HUES6 (cell line): Measurements from ENCODE around the gene BIRC3.
"Not testable (repeated sequence)": the region's sequence is repeated elsewhere in the genome, so short reads cannot be mapped to it uniquely, and the experiment has no call there.

ENCODE experiments used
- H3K27ac ChIP-seq: 2 replicates; pipeline ENCODE4 v1.7.0; 2013; ENCODE audit warnings: low read depth, mild to moderate bottlenecking, low read length, inconsistent platforms
- H3K27me3 ChIP-seq: 2 replicates; pipeline ENCODE4 v1.6.1; 2013; ENCODE audit warnings: low read length; ENCODE audit not compliant: control insufficient read depth, insufficient read depth
- H3K36me3 ChIP-seq: 2 replicates; pipeline ENCODE4 v1.6.1; 2013; ENCODE audit warnings: low read length; ENCODE audit not compliant: control insufficient read depth, insufficient read depth
- H3K4me1 ChIP-seq: 2 replicates; pipeline ENCODE4 v1.6.1; 2013; ENCODE audit warnings: low read length; ENCODE audit not compliant: control insufficient read depth, insufficient read depth
- H3K4me3 ChIP-seq: 2 replicates; pipeline ENCODE4 v1.5.1; 2013; ENCODE audit warnings: low read depth, low read length
- H3K9ac ChIP-seq: one replicate; pipeline ENCODE4 v1.6.1; 2013; ENCODE audit warnings: mild to moderate bottlenecking, low read length
- H3K9me3 ChIP-seq: 2 replicates; pipeline ENCODE4 v1.6.1; 2013; ENCODE audit warnings: low read depth, low read length; ENCODE audit not compliant: control insufficient read depth, insufficient read depth

BIRC3 gene

GRCh38 chr11:102347462-102348370 is 30.4 kb downstream of the BIRC3 start:
- H3K4me1 ChIP-seq: peaks cover 4% of the 10 kb centered on the region
- H3K27ac ChIP-seq: peak overlapping the region; percentile 90
- H3K27me3 ChIP-seq: no peaks in the 10 kb centered on the region
- peak overlapping the region; percentile 87 for H3K9ac ChIP-seq
- no peaks in the 10 kb centered on the region for H3K9me3 ChIP-seq
- H3K36me3 ChIP-seq: peaks cover 19% of the 10 kb centered on the region
- H3K4me3 ChIP-seq: peak overlapping the region; percentile 95

- H3K27me3 ChIP-seq: no peaks in the 10 kb centered on the region
- H3K4me3 ChIP-seq: no peak overlapping the region
- no peak overlapping the region for H3K9ac ChIP-seq
- H3K4me1 ChIP-seq: no peaks in the 10 kb centered on the region
- peaks cover 41% of the 10 kb centered on the region for H3K36me3 ChIP-seq
- no peaks in the 10 kb centered on the region for H3K9me3 ChIP-seq
- H3K27ac ChIP-seq: no peak overlapping the region
Measured at GRCh38 chr11:102357116-102357515, 39.8 kb downstream of the BIRC3 start.

DNA sequence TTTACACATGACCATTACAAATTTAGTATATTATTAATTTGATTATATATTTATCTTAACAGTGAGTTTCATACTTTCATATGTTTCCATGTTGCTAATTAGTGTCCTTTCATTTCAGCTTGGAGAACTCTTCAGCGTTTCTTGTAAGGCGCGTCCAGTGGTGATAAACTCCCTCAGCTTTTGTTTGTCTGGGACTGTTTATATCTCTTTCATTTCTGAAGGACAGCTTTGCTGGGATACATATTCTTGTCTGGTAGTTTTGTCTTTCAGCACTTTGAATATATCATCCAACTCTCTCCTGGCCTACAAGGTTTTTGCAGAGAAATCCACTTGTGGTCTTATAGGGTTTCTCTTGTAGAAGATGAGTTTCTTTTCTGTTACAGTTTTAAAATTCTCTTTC is 42.1 kb downstream of the BIRC3 start:
- Histone ChIP-seq H3K27me3 (no peaks in the 10 kb centered on the region), H3K4me3 (no peak overlapping the region), H3K27ac (no peak overlapping the region), H3K36me3 (peaks cover 48% of the 10 kb centered on the region), H3K4me1 (no peaks in the 10 kb centered on the region), H3K9ac (no peak overlapping the region), H3K9me3 (no peaks in the 10 kb centered on the region)

GRCh38 chr11:102360681-102361080 is 43.4 kb downstream of the BIRC3 start:
- peaks cover 57% of the 10 kb centered on the region for H3K36me3 ChIP-seq

DNA sequence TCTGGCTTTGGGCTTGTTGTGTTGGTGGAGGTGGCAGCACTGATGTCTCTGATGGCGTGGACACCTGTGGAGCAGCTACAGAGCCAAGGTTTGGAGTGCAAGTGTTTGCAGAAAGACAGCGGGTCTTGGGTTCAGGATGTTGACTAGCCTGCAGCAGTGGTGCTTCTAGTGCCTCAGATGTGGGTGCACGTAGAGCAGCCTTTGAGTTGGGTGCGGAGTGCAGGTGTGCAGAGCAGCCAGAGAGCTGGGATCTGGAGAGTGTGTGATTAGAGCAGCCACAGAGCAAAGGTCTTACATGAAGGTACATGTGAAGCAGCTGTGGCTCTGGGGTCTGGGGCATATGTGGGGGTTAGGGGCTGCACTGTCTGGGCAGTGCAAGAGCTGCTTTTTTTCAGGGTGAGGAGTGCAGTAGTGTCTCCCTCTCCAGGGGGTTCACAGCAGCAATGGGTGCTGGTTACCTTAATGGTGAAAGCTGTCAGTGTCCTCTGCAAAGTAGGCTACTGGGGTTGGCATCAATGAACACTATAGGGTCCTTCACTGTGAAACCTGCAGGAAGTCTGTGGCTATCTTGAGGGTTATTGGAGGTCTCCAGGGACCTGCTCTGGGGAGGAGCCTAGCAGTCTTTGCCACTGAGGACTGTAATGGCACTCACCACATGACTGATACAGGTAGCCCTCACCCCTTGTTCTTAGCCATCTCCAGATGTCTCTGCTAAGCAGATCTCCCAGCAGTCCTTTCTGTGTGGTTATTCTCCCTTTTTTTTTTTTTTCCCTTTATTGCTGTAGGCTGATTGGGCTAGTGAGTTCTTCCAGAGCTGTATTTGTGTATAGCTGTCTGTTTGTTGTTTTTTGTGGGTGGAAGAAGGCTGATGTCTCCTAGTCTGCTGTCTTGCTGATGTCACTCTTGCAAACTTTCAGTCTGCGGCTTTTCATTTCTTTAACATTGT is 44.1 kb downstream of the BIRC3 start:
- Histone ChIP-seq H3K27ac (no peak overlapping the region), H3K27me3 (no peaks in the 10 kb centered on the region), H3K4me3 (no peak overlapping the region), H3K36me3 (peaks cover 62% of the 10 kb centered on the region), H3K9me3 (no peaks in the 10 kb centered on the region), H3K4me1 (no peaks in the 10 kb centered on the region), H3K9ac (no peak overlapping the region)

More at GRCh38 chr11:102360681-102361080, 43.4 kb downstream of the BIRC3 start:
- no peaks in the 10 kb centered on the region for H3K27me3 ChIP-seq
- no peak overlapping the region for H3K9ac ChIP-seq
- H3K4me3 ChIP-seq: no peak overlapping the region
- no peaks in the 10 kb centered on the region for H3K4me1 ChIP-seq
- H3K9me3 ChIP-seq: no peaks in the 10 kb centered on the region
- no peak overlapping the region for H3K27ac ChIP-seq

DNA sequence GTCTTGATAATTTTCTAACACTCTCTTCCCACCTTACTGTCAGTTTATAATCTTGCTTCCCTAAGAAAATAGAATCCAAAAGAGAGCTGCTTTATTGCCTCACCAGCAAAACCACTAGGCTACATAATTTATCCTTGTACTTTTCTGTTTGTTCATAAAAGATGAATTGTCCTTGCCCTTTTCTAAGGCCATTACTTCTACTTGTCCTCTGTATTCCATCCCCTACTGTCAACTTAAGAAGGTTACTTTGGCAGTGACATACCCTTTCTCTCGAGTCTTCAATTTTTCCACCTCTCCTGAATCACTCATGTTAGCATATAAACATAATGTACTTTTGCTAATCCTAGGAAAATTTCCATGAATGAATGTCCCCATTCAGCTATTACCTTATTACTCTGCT is 47.7 kb downstream of the BIRC3 start:
- no peak overlapping the region for H3K9ac ChIP-seq
- no peaks in the 10 kb centered on the region for H3K9me3 ChIP-seq
- peaks cover 77% of the 10 kb centered on the region for H3K36me3 ChIP-seq
- no peak overlapping the region for H3K27ac ChIP-seq
- no peaks in the 10 kb centered on the region for H3K27me3 ChIP-seq
- H3K4me1 ChIP-seq: no peaks in the 10 kb centered on the region
- no peak overlapping the region for H3K4me3 ChIP-seq

GRCh38 chr11:102367364-102367763 is 50.1 kb downstream of the BIRC3 start:
- Histone ChIP-seq H3K9ac (no peak overlapping the region), H3K36me3 (peaks cover 61% of the 10 kb centered on the region), H3K9me3 (no peaks in the 10 kb centered on the region), H3K4me1 (no peaks in the 10 kb centered on the region), H3K27ac (no peak overlapping the region), H3K4me3 (no peak overlapping the region), H3K27me3 (no peaks in the 10 kb centered on the region)

DNA sequence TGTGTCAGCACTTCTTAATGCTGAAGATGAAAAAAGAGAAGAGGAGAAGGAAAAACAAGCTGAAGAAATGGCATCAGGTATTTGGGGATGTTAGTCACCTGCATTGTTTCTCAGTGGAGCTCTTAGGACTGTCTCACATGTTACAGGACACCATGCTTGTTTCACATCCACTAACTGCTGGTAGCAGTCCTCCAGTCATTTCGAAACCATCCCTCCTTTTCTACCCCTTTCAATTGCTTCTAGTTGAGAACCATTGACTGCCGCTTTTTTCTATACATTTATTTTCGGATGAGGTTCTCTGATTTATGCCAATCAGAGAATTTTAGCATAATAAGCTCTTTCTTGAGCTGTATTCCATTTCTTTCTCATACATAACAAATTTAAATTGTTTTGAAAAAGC is 51.2 kb downstream of the BIRC3 start:
- Histone ChIP-seq H3K9ac (no peak overlapping the region), H3K4me3 (no peak overlapping the region), H3K4me1 (no peaks in the 10 kb centered on the region), H3K36me3 (peaks cover 49% of the 10 kb centered on the region), H3K27me3 (no peaks in the 10 kb centered on the region), H3K9me3 (no peaks in the 10 kb centered on the region), H3K27ac (no peak overlapping the region)

DNA sequence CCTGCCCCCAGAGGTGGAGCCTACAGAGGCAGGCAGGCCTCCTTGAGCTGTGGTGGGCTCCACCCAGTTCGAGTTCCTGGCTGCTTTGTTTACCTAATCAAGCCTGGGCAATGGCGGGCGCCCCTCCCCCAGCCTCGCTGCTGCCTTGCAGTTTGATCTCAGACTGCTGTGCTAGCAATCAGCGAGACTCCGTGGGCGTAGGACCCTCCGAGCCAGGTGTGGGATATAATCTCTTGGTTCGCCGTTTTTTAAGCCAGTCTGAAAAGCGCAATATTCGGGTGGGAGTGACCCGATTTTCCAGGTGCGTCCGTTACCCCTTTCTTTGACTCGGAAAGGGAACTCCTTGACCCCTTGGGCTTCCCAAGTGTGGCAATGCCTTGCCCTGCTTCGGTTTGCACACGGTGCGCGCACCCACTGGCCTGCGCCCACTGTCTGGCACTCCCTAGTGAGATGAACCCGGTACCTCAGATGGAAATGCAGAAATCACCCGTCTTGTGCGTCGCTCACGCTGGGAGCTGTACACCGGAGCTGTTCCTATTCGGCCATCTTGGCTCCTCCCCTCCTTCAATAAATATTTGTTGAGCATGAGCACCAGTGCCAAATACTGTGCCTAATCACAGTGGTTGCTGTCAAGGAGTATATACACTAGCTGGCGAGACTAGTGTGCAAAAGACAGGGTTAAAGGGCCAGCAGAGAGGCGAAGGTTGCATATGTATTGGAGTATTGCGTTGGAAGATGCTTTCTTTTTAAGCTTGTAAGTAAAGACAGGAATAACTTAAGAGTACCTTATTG is 57.5 kb downstream of the BIRC3 start:
- not testable (repeated sequence) for H3K9me3 ChIP-seq, H3K27me3 ChIP-seq, H3K4me1 ChIP-seq
- peak overlapping the region; percentile 72 for H3K4me3 ChIP-seq
- peak overlapping the region; percentile 80 for H3K27ac ChIP-seq
- peaks cover 23% of the 10 kb centered on the region for H3K36me3 ChIP-seq
- H3K9ac ChIP-seq: peak overlapping the region; percentile 63

GRCh38 chr11:102375720-102376399 is 58.6 kb downstream of the BIRC3 start:
- Histone ChIP-seq H3K27ac (no peak overlapping the region), H3K4me3 (no peak overlapping the region), H3K36me3 (peaks cover 28% of the 10 kb centered on the region), H3K4me1 (peaks cover 5% of the 10 kb centered on the region), H3K27me3 (no peaks in the 10 kb centered on the region), H3K9me3 (no peaks in the 10 kb centered on the region), H3K9ac (no peak overlapping the region)
